ENCODE results near the gene CCDC85B.
"Not testable (repeated sequence)": the region's sequence is repeated elsewhere in the genome, so short reads cannot be mapped to it uniquely, and the experiment has no call there.

CCDC85B gene

DNA sequence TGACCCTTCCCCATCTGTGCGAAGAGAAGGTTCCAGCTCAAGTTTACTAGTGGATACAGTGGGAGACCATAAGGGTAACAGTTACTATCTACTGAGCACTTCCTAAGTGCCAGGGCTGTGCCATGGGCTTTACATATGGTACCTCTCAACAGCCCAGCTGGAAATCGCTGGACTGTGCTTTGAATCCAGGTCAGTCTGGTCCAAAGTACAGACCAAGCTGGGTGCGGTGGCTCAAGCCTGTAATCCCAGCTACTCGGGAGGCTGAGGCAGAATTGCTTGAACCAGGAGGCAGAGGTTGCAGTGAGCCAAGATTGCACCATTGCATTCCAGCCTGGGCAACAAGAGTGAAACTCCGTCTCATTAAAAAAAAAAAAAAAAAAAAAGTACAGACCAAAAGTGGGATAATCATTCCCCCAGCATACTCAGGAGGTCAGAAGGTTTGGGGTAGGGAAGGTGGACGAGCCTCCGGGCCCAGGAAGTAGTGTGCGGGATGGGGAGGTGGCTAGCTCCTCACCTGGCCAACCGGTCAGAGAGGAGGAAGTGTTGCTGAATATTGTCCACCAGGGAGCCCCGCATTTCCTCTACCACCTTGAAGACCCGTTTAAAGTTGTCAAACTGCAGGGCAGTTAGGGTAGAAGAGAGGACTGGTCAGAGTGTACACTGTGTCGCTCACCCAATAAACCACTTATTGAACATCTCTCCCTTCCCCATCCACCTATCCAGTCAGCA, 4.5 kb upstream of the CCDC85B start:
- DNase-seq (ENCODE audit: low read depth in 1 of 2, low spot score in 1 of 2), result no peak

DNA sequence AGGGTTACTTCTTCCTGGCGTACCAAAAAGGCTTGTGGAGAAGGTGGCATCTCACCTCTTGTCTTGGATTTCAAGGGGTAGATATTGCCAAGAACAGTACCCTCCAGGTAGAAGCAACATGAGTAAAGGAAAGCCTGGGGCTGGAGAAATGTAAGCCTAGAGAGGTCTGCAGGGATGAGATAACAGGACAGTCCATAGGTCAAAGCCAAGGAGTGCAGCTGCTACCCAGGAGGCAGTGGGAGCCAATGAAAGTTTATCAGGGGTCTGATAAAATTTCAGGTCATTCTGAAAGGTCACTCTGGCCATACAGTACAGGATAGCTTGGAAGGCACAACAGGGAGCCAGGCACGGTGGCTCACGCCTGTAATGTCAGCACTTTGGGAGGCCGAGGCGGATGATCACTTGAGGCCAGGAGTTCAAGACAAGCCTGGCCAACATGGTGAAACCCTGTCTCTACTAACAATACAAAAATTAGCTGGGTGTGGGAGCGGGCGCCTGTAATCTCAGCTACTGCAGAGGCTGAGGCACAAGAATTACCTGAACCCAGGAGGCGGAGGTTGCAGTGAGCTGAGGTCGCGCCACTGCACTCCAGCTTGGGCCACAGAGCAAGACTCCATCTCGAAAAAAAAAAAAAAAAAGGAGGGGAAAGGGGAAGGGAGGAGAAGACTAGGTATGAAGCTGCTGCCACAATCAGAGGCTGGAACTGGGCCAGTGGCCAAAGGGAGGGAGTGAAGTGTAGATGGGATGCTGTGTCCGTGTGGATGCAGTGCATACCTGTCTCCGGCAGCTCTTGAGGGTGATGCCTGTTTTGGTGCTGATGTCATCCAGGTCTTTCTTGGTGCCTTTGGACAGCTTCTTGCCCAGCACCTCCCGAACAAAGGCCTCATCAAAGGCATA, 3.4 kb upstream of the CCDC85B start:
- DNase-seq (ENCODE audit: low read depth in 1 of 2, low spot score in 1 of 2), result no peak

GRCh38 chr11:65887723-65888162, 2.7 kb upstream of the CCDC85B start:
- no peak for DNase-seq (ENCODE audit: low read depth in 1 of 2, low spot score in 1 of 2)

DNA sequence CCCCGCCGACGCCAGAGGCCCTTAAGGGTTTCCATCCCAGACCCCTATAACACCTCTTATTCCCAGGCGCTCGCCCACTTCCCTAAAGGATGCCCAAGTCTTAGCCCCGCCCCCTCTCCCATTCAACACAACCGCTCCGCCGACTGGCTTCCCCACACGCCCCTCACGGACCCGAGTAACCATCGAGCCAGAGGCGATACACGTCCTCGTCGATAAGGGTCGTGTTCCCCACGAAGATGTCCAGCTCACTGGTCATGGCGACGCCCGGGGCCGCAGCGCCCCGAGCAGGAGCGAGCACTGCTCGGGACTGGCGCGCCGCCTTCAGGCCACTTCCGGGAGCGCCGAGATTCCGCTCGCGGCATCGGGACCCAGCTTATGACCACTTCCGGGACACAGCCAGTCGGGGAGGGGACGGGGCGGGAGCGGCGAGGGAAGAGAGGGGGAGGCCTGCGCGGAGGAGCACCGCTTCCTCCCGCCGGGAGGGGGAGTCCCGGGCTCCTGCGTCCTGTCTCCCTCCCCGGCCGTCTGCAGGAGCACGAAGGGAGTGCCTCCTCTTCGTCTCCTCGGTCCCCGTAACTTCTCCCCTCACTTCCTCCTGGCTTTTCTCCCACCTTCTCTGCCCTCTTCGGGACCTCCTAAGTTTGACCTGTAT, 2.2 kb upstream of the CCDC85B start, which contains the start of gene FIBP:
Gene FIBP (minus strand): TSS at position 309 of the 652 bp plus-strand sequence. CDS start 53 bp downstream, at position 256.
- peak; percentile 91 to 95 for DNase-seq (ENCODE audit: low read depth in 1 of 2, low spot score in 1 of 2)

GRCh38 chr11:65891219-65892136, 1.0 kb downstream of the CCDC85B start:
- DNase-seq (ENCODE audit: low read depth in 1 of 2, low spot score in 1 of 2), result peak in 1 of 2 donors; percentile 45

GRCh38 chr11:65892137-65892540, 1.7 kb downstream of the CCDC85B start:
- DNase-seq (ENCODE audit: low read depth in 1 of 2, low spot score in 1 of 2), result not testable (repeated sequence)

DNA sequence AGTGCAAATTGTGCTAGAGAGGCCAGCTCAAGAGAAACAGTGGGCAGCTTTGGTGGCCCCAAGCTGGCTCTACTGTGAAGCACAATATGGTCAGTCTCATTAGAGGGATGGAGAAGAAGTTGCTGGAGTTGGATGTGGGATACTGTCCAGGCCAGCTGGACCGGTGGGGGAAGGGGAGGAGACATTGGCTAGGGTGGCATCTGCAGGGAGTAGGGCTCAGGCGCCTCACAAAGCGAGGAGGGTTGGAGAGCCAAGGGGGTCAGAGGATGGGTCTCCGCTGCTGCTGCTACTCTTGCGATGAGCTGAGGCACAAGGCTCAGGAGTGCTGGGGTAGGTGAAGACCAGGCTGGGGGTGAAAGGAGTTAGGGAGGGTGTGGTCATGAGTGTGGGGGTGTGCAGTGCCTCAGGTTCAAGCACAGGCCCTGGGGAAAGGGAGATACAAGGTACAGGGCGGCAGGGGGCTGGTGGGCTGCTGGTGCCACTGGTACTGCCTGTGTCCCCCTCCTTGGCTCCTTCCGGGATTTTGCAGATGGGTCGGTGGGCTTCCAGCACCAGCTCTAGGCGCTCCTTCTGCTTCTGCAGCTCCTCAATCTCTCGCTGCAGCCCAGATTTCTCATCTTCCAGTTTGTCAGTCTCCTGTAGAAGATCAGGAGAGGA, 2.3 kb downstream of the CCDC85B start:
- no peak for DNase-seq (ENCODE audit: low read depth in 1 of 2, low spot score in 1 of 2)

DNA sequence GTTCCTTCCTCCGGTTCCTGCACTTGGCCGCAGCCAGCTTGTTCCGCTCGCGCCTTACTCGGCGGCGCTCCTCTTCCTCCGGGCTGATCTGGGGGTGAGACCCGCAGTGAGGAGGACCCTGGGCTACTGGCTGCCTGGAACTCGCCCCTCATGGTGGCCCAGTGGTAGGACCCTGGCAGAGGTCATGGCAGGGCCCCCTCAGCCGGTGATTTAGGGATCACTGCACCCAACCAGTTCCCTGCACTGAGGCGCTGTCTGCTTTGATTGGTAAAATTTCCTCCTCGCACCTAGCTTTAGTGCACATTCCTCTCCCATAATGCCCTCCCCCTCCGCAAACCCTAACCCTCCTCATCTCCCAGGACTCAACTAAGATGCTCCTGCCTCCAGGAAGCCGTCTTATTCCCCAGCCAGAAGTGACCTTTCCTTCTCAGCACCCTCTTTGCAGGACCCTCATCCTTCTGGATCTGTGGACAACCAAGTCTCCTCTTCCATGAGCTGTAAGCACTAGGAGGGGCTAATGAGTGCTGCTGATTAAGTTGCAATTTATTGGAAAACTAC, 3.6 kb downstream of the CCDC85B start:
- DNase-seq (ENCODE audit: low read depth in 1 of 2, low spot score in 1 of 2), result no peak

GRCh38 chr11:65895482-65895981, 5.1 kb downstream of the CCDC85B start:
- no peak for DNase-seq (ENCODE audit: low read depth in 1 of 2, low spot score in 1 of 2)

GRCh38 chr11:65896034-65896999, 5.8 kb downstream of the CCDC85B start:
- DNase-seq (ENCODE audit: low read depth in 1 of 2, low spot score in 1 of 2), result no peak

GRCh38 chr11:65897020-65897471, 6.6 kb downstream of the CCDC85B start:
- DNase-seq (ENCODE audit: low read depth in 1 of 2, low spot score in 1 of 2), result no peak

DNA sequence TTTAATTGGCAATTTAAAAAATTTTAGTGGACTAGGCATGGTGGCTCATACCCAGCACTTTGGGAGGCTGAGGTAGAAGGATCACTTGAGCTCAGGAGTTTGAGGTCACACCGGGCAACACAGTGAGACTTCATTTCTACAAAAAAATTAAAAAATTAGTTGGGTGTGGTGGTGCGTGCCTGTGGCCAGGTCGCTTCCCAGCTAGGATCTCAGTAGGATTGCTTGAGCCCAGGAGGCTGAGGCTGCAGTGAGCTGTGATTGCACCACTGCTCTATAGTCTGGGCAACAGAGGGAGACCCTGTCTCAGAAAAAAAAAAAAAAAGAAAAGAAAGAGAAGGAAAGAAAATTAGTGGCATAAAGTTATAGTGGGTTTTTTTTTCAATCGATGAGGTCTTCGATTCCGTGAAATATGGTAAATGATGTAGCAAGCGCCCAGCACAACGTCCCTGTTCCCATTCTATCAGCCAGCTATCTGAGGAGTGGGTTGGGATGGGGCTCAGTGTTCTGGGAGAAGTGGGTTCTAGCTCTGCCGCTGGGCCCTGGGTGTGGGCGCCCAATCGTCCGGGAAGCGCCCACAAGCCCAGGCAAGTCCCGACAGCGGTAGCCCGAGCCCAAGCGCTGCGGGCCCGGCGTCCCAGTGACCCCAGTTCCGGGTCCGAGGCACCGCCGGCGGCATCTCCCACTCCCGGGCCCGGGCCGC, 8.3 kb downstream of the CCDC85B start:
- DNase-seq (ENCODE audit: low read depth in 1 of 2, low spot score in 1 of 2), result no peak

- DNase-seq (ENCODE audit: low read depth in 1 of 2, low spot score in 1 of 2), result peak; percentile 55 to 69
Observed at GRCh38 chr11:65899356-65900124, 9.1 kb downstream of the CCDC85B start.

DNA sequence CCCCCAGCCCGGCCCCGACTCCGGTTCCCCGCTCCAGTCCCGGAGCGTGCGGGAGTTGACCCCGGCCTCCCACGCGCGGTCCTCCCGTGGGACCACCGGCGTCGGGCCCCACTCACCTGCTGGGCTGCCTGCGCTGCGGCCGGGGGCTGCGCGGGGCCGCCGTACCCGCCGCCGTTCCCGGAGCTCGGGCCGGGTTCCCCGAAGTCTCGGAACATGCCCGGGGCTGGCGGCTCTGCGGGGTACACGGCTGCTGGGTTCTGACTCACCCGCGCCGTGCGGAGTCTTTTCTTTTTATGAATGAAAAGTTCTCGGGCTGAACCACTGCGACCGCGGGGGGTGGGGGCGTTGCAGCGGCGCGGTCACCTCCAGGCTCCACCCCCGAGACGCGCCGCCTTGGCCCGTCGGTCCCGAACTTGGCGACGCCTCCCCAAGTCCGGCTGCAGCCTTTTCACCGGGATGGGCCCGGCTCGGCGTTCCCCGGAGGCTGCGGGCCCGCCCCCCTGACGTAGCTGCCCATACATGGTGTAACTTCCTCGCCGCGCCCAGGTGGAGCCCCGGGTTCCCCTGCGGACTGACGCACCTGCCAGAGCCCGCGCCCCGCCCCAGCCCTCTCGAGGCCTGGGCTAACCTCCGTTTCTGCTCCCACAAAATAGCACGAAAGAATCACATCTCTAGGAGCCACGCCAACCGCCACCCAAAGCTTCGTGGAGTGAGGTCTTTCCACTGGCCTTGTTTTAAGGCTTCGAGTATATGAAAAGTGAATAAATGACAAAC, 9.8 kb downstream of the CCDC85B start, which contains the start of gene FOSL1:
Gene FOSL1 (minus strand): TSS at position 264 of the 774 bp plus-strand sequence. CDS start 49 bp downstream, at position 215.
- peak; percentile 87 to 89 for DNase-seq (ENCODE audit: low read depth in 1 of 2, low spot score in 1 of 2)

- no peak for DNase-seq (ENCODE audit: low read depth in 1 of 2, low spot score in 1 of 2)
Observed at GRCh38 chr11:65900899-65901180, 10.4 kb downstream of the CCDC85B start.

GRCh38 chr11:65903068-65903481, 12.6 kb downstream of the CCDC85B start:
- no peak for DNase-seq (ENCODE audit: low read depth in 1 of 2, low spot score in 1 of 2)
